Neutrophil (primary cell): ENCODE measurements around the gene COL4A3.
"Not testable (repeated sequence)": the region's sequence is repeated elsewhere in the genome, so short reads cannot be mapped to it uniquely, and the experiment has no call there.

Experiments
- H3K27ac ChIP-seq: fragments of 200-600 bp; sonication (generic); 2 replicates; pipeline ENCODE4 v1.5.1; 2016; ENCODE audit warnings: mild to moderate bottlenecking, moderate library complexity
- H3K27me3 ChIP-seq: fragments of 200-600 bp; sonication (generic); 2 replicates; pipeline ENCODE4 v1.6.0; 2016; ENCODE audit warnings: mild to moderate bottlenecking
- H3K36me3 ChIP-seq: fragments of 200-600 bp; sonication (generic); 2 replicates; pipeline ENCODE4 v1.5.1; 2017
- H3K4me1 ChIP-seq, 2 experiments: fragments of 200-600 bp in 1 of 2; sonication (generic) in 1 of 2; 1 replicate in 1 of 2; 2 replicates in 1 of 2; pipeline versions ENCODE4 v1.5.1 to v1.6.1; 2013 to 2016; ENCODE audit warnings: low read depth in 1 of 2, low read length in 1 of 2, mild to moderate bottlenecking in 1 of 2, moderate library complexity in 1 of 2; ENCODE audit not compliant: control insufficient read depth in 1 of 2, insufficient read depth in 1 of 2
- H3K4me3 ChIP-seq, 2 experiments: fragments of 200-600 bp in 1 of 2; sonication (generic) in 1 of 2; 1 replicate in 1 of 2; 2 replicates in 1 of 2; pipeline ENCODE4 v1.5.1; 2013 to 2016; ENCODE audit warnings: low read depth in 1 of 2, low read length in 1 of 2, mild to moderate bottlenecking in 1 of 2, moderate library complexity in 1 of 2
- H3K9me3 ChIP-seq: fragments of 200-600 bp; sonication (generic); 2 replicates; pipeline ENCODE4 v1.5.1; 2016
- TF ChIP-seq, protein P1 (sequence below): fragments of 200-600 bp; sonication (generic); IDR thresholded peaks from 2 replicates; pipeline ENCODE4 v1.5.1; 2016; ENCODE audit warnings: antibody characterized with exemption

The COL4A3 gene

DNA sequence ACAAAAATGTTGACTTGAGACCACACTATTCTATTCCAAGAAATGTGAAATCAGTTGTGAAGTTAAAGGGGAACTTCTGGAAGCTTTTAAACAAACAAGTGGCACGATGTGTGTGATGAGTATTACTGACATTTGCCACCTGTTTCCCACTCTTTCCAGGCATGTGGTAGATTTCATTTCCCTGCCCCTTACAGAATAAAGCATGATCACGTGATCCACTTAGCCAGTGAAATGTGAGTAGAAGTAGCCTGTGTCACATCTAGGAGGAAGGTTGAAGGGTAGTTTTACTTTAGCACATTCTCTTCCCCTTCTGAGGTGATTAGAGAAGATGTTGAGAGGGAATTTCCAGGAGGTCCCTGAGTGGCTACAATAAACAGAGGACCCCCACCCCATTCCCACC is 4.3 kb upstream of the COL4A3 start:
- H3K36me3 ChIP-seq = no peaks in the 10 kb centered on the region
- H3K4me3 ChIP-seq = no peak overlapping the region
- TF ChIP-seq, protein P1, sequence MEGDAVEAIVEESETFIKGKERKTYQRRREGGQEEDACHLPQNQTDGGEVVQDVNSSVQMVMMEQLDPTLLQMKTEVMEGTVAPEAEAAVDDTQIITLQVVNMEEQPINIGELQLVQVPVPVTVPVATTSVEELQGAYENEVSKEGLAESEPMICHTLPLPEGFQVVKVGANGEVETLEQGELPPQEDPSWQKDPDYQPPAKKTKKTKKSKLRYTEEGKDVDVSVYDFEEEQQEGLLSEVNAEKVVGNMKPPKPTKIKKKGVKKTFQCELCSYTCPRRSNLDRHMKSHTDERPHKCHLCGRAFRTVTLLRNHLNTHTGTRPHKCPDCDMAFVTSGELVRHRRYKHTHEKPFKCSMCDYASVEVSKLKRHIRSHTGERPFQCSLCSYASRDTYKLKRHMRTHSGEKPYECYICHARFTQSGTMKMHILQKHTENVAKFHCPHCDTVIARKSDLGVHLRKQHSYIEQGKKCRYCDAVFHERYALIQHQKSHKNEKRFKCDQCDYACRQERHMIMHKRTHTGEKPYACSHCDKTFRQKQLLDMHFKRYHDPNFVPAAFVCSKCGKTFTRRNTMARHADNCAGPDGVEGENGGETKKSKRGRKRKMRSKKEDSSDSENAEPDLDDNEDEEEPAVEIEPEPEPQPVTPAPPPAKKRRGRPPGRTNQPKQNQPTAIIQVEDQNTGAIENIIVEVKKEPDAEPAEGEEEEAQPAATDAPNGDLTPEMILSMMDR = no peak
- peaks cover 40% of the 10 kb centered on the region for H3K27me3 ChIP-seq
- no peaks in the 10 kb centered on the region for H3K9me3 ChIP-seq
- H3K4me1 ChIP-seq = no peaks in the 10 kb centered on the region
- H3K27ac ChIP-seq = no peak overlapping the region

DNA sequence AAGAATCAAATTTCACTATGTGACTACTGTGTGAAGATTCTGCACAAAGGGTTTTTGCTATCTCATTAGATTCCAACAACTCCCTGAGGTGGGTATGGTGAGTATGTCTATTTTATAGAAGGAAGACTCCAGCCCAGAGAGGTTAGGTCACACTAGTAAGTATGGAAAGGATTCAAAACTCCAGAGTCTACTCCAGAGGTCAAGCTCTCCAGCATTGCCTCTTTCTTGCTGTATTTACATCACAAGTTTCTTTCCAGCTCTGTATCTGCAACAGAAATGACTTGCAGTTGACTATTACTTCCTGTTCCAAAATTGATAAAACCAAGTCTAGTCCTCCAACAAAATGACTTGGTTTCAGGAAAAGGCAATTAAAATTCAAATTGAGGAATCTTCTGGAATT is 2.5 kb upstream of the COL4A3 start:
- no peaks in the 10 kb centered on the region for H3K9me3 ChIP-seq
- TF ChIP-seq, protein P1 = no peak
- no peak overlapping the region for H3K27ac ChIP-seq
- H3K27me3 ChIP-seq = peaks cover 57% of the 10 kb centered on the region
- no peaks in the 10 kb centered on the region for H3K4me1 ChIP-seq
- H3K4me3 ChIP-seq = no peak overlapping the region
- no peaks in the 10 kb centered on the region for H3K36me3 ChIP-seq

DNA sequence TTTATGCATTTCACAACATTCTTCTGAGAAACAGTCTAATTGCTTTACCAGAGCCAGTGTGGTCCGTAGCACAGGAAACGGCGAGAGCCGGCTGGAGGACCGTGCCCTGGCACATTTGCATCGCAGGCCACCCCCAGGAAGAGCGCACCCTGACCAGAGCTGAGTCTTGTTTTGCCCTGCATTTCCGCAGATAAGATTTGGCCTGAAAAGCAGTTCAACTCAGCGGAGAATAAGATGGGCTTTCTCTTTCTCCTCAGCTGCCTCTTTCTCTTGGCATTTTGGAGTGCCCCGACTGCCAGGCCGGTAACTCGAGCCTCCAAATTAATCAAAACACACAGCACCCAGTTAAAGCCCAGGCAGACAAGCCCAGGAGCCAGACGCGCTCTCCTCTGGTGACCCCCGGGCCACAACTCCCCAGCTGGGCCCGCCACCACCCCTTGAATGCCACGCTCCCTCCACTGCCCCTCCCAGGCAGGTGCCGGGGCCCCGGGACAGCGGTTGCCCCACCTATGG is 883 bp upstream of the COL4A3 start:
- TF ChIP-seq, protein P1 = no peak
- H3K9me3 ChIP-seq = no peaks in the 10 kb centered on the region
- H3K4me1 ChIP-seq = no peaks in the 10 kb centered on the region
- no peaks in the 10 kb centered on the region for H3K36me3 ChIP-seq
- H3K4me3 ChIP-seq = no peak overlapping the region
- peaks cover 67% of the 10 kb centered on the region for H3K27me3 ChIP-seq
- no peak overlapping the region for H3K27ac ChIP-seq

DNA sequence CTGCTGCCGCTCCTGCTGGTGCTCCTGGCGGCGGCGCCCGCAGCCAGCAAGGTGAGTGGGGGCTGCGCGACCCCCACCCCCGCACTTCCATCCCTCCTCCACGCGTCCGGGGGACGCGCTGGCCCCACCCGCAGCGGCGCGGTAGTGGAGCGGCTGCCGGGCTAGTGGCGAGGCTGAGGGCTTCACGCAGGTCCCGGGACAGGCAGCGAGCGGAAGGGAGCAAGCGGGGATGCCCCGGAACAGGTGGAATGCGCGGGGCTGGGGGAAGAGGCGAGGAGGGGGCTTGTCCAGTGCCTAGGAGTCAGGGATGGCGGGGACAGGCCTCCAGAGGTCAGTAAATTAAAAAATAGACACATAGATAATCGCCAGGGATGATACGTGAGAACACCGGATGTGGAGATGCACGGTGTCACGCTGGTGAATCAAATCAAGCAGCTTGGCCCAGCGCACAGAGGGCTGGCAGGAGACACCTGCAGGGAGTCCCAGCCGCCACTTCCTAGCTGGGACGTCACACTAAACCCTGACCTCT is 403 bp downstream of the COL4A3 start:
- no peaks in the 10 kb centered on the region for H3K36me3 ChIP-seq
- TF ChIP-seq, protein P1 = no peak
- H3K9me3 ChIP-seq = no peaks in the 10 kb centered on the region
- no peak overlapping the region for H3K27ac ChIP-seq
- H3K27me3 ChIP-seq = peaks cover 67% of the 10 kb centered on the region
- no peaks in the 10 kb centered on the region for H3K4me1 ChIP-seq
- H3K4me3 ChIP-seq = no peak overlapping the region

DNA sequence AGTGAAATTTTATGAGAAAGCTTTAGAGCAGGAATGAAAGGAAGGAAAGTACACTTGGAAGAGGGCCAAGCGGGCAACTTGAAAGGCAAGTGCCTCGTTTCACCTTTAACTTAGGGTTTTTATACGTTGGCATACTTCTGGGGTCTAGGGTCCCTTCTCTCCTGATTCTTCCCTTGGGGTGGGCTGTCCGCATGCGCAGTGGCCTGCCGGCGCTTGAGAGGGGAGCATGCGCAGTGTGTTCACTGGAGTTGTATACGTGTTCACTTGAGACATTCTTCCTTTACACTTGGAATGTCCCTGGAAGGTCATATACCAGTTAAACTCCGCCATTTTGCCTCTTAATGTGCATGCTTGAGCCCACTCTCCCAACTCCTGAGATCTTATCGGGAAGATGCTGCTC is 7.4 kb downstream of the COL4A3 start:
- H3K36me3 ChIP-seq, H3K4me1 ChIP-seq, H3K9me3 ChIP-seq: not testable (repeated sequence)

DNA sequence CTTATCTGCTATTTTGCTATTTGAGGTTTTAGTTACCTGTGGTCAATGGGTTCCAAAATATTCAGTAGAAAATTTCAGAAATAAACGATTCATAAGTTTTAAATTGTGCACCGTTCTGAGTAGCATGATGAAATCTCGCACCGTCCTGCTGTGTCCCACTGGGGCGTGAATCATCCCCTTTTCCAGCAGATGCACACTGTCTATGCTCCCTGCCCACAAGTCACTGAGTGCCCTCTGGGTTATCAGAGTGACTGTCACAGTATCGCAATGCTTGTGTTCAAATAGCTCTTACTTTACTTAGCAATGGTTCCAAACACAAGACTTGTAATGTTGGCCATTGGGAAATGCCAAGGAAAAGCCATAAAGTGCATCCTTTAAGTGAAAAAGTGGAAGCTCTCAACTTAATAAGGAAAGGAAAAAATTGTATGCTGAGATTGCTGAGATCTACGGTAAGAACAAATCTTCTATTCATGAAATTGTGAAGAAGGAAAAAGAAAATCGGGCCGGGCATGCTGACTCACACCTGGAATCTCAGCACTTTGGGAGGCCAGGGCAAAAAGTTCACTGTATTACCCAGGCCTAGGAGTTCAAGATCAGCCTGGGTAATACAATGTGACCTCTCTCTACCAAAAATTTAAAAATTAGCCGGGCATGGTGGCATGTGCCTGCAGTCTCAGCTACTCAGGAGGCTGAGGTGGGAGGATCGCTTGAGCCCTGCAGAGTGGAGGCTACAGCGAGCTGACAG is 13.3 kb downstream of the COL4A3 start:
- no peaks in the 10 kb centered on the region for H3K27me3 ChIP-seq
- H3K27ac ChIP-seq = no peak overlapping the region
- no peaks in the 10 kb centered on the region for H3K36me3 ChIP-seq
- no peaks in the 10 kb centered on the region for H3K9me3 ChIP-seq
- no peak overlapping the region for H3K4me3 ChIP-seq
- TF ChIP-seq, protein P1 = no peak
- no peaks in the 10 kb centered on the region for H3K4me1 ChIP-seq

More for the DNA sequence above, 7.4 kb downstream of the COL4A3 start:
- not testable (repeated sequence) for H3K27ac ChIP-seq, H3K4me3 ChIP-seq
- peaks cover 11% of the 10 kb centered on the region for H3K27me3 ChIP-seq
